Activated naive CD4-positive, alpha-beta T cell treated with anti-CD3 and anti-CD28 coated beads, Interleukin-2, amount 10 ng/mL, durations not matched to agents 7 days and 5 days (primary cell): Measurements from ENCODE around the gene TBC1D4.

ENCODE experiments used
- CTCF ChIA-PET: fragments of 350-600 bp; sonication (Branson Sonifier 250); formaldehyde crosslinking; loops from one replicate; lab custom pipeline; 2021; ENCODE audit warnings: antibody characterized with exemption; lab: Charles Lee
- DNase-seq: peaks from one replicate; pipeline ENCODE4 v3.0.0-alpha.2; 2020
- H3K27ac Mint-ChIP-seq: one replicate; pipeline ENCODE4 v1.8.0; 2021; ENCODE audit warnings: mild to moderate bottlenecking, moderate library complexity, mixed read lengths
- H3K27me3 Mint-ChIP-seq: one replicate; pipeline ENCODE4 v1.8.0; 2021; ENCODE audit warnings: mild to moderate bottlenecking, mixed read lengths
- H3K36me3 Mint-ChIP-seq: one replicate; pipeline ENCODE4 v1.8.0; 2021; ENCODE audit warnings: mixed read lengths
- H3K4me1 Mint-ChIP-seq: one replicate; pipeline ENCODE4 v1.8.0; 2021; ENCODE audit warnings: mixed read lengths
- H3K4me3 Mint-ChIP-seq: one replicate; pipeline ENCODE4 v1.8.0; 2021; ENCODE audit warnings: mild to moderate bottlenecking, moderate library complexity, mixed read lengths
- H3K9me3 Mint-ChIP-seq: one replicate; pipeline ENCODE4 v1.8.0; 2021; ENCODE audit warnings: mixed read lengths

TBC1D4 gene

DNA sequence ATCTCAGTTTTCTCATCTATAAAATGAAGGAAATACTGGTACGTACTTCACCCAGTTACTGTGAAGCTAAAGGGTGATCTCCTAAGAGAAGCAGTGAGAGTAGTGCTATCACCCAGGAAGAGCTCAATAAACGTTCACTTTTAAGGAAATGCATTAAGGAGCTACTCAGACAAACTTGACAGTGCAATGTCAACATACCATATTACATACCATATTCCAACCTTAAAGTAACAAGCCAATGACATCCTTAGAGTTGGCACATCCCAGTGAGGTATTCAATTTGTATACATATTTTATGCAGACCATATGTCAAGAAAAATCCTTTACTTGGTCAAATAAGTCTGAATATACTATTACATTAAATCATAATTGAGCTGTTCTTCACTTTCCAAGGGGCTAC lies 7.0 kb downstream of the TBC1D4 start:
- Mint-ChIP-seq H3K9me3 (no peaks in the 10 kb centered on the region), H3K27me3 (peaks cover 29% of the 10 kb centered on the region), H3K4me3 (no peak overlapping the region), H3K4me1 (no peaks in the 10 kb centered on the region), H3K36me3 (no peaks in the 10 kb centered on the region), H3K27ac (no peak overlapping the region)
- DNase-seq = no peak
- CTCF ChIA-PET = no interaction called here

DNA sequence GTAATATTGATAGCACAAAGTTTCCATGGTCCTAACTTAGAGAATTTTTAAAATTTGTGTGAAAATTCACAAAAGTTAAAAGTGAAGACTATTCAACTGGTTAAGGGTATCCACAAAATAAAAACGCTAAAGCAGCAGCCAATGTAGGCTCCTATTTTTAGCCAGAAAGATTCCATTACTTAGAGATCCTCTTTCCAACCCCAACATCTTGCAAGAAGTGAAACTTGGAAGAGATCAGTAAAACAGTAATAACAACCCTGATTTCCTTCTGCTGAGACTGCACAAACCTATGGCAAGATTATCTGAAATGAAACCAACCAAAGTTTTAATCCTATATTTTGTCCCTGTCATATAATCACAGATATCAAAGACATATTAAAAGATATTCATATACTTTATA lies 8.5 kb downstream of the TBC1D4 start:
- Mint-ChIP-seq H3K27ac (no peak overlapping the region), H3K4me3 (no peak overlapping the region), H3K4me1 (no peaks in the 10 kb centered on the region), H3K27me3 (peaks cover 15% of the 10 kb centered on the region), H3K36me3 (no peaks in the 10 kb centered on the region), H3K9me3 (no peaks in the 10 kb centered on the region)
- CTCF ChIA-PET = no interaction called here
- no peak for DNase-seq

DNA sequence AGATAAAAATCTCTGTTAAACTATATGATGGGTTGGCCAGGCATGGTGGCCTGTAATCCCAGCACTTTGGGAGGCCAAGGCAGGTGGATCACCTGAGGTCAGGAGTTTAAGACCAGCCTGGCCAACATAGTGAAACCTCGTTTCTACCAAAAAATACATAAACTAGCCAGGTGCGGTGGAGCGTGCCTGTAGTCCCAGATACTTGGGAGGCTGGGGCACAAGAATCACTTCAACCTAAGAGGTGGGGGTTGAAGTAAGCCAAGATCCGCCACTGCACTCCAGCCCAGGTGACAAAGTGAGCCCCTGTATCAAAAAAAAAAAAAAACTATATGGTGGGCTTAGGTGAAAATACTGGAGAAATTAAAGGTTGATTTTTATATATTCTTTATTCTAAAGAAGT lies 11.3 kb downstream of the TBC1D4 start:
- Mint-ChIP-seq H3K36me3 (no peaks in the 10 kb centered on the region), H3K9me3 (no peaks in the 10 kb centered on the region), H3K4me1 (no peaks in the 10 kb centered on the region), H3K27ac (no peak overlapping the region), H3K4me3 (no peak overlapping the region), H3K27me3 (no peaks in the 10 kb centered on the region)
- CTCF ChIA-PET = no interaction called here
- no peak for DNase-seq

DNA sequence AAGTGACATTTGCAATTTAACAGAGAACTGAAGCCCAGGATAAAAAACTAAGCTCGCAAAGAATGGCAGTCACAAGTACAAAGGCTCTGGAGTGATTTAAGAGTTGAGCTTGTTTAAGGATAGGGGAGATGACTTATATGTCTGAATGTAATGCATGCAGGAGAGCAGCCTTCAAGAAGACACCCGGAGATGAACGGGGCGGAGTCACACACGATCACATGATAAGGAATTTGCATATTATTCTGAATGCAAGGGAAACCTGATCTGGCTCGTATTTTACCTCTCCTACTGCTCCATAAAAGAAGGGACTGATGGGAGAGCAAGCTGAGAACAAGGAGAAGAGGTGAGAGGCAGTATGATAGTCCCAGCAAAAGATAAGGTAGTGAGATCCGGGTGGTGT lies 12.9 kb downstream of the TBC1D4 start:
- Mint-ChIP-seq H3K27me3 (no peaks in the 10 kb centered on the region), H3K27ac (no peak overlapping the region), H3K9me3 (no peaks in the 10 kb centered on the region), H3K4me1 (no peaks in the 10 kb centered on the region), H3K36me3 (no peaks in the 10 kb centered on the region), H3K4me3 (no peak overlapping the region)
- DNase-seq = no peak
- CTCF ChIA-PET = interaction anchor here (1.1 kb wide), 1 partner anchor 13 kb away, joined by 3 read pairs; the partner anchor contains the start of gene TBC1D4

DNA sequence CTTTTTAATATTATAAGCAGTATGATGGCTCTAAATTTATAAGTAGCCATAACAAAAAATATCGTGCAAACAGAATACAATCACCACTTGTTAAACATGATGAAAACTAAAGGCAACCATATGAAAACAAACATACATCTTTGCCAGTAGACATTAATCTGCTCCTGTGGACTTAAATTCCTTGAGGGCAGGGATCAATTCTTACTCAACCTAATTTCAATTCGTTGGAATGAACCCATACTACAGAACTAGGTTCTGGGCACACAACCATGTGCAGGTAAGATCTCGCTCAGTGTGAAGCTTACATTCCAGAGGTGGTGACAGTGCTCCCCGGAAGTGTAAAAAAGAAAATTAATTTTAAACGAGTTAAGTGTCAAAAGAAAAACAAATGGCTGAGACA lies 13.4 kb downstream of the TBC1D4 start:
- CTCF ChIA-PET = interaction anchor here (1.1 kb wide), 1 partner anchor 14 kb away, joined by 3 read pairs; the partner anchor contains the start of gene TBC1D4
- Mint-ChIP-seq H3K4me3 (no peak overlapping the region), H3K27ac (no peak overlapping the region), H3K27me3 (no peaks in the 10 kb centered on the region), H3K9me3 (no peaks in the 10 kb centered on the region), H3K4me1 (no peaks in the 10 kb centered on the region), H3K36me3 (no peaks in the 10 kb centered on the region)
- no peak for DNase-seq

DNA sequence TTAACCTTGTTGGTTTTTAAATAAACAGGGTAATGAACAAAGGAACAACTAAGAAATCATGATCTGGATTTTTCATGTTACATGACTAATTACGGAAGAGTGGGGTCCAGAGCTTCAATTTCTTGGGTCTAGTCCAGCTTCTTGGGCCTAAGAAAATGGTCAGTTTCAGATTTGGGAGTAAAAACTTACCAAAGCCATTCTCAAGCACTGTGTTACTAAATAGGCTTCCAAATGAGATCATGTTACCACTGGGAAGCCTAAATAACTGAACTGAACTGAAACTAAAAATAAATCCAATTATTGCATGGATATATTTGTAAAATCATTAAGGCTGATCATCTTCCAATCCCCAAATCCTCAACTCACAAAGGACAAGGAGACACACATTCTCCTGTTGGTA lies 13.9 kb downstream of the TBC1D4 start:
- no peak overlapping the region for H3K4me3 Mint-ChIP-seq
- H3K27me3 Mint-ChIP-seq = no peaks in the 10 kb centered on the region
- H3K27ac Mint-ChIP-seq = no peak overlapping the region
- no peak for DNase-seq
- no peaks in the 10 kb centered on the region for H3K4me1 Mint-ChIP-seq
- H3K9me3 Mint-ChIP-seq = no peaks in the 10 kb centered on the region
- H3K36me3 Mint-ChIP-seq = no peaks in the 10 kb centered on the region
- CTCF ChIA-PET = interaction anchor here (1.1 kb wide), 1 partner anchor 14 kb away, joined by 3 read pairs; the partner anchor contains the start of gene TBC1D4

DNA sequence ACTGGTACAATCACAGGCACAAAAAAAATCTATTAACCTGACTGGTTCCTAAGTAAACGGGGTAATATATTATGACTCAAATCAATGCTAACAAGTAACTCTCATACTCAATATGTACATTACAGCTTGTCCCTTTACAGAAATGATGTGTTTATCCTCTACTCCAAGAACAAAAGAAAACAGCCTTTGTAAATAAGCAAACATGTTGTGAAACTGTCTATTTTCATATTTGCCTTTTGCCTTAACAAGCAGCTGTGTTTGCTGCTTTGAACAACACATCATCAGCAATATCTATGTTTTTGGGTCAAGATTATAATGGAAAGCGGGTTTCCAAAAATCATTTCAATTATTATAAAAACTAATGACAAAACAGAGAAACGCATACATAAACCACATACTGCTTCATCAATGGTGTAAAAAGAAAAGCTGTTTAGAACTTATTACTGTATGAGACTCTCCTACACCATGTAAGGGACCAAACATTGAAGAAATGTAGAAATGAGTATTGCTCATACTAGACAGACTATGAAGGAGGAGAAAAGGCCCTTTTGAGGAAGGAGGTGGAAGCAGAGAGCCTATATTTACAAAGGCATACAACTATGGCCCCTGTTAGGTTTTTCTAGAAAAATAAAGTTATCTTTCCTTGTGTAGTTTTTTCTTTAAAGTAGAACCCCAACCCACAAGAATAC lies 14.8 kb downstream of the TBC1D4 start:
- DNase-seq = no peak
- Mint-ChIP-seq H3K9me3 (no peaks in the 10 kb centered on the region), H3K4me3 (no peak overlapping the region), H3K36me3 (no peaks in the 10 kb centered on the region), H3K4me1 (no peaks in the 10 kb centered on the region), H3K27me3 (no peaks in the 10 kb centered on the region), H3K27ac (no peak overlapping the region)
- CTCF ChIA-PET = no interaction called here

DNA sequence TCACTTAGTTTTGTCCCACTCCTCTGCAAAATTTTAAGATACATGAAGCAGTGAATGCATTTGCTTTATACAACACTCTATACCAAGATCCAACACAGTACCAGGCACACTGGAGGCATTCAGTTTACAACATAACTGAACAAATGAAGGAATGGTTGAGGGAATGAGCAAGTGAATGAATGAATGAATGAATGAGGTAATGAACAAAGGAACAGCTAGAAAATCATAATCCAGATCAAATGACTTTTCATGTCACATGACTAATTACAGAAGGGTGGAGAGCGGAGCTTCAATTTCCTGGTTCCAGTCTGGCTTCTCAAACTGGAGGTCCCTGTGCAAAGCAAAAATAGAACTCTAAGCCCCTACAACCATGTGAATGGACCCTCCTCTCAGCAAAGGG lies 16.7 kb downstream of the TBC1D4 start:
- H3K36me3 Mint-ChIP-seq = no peaks in the 10 kb centered on the region
- H3K4me3 Mint-ChIP-seq = no peak overlapping the region
- H3K27me3 Mint-ChIP-seq = peaks cover 3% of the 10 kb centered on the region
- no peaks in the 10 kb centered on the region for H3K4me1 Mint-ChIP-seq
- no peak for DNase-seq
- no peak overlapping the region for H3K27ac Mint-ChIP-seq
- H3K9me3 Mint-ChIP-seq = no peaks in the 10 kb centered on the region
- CTCF ChIA-PET = no interaction called here

DNA sequence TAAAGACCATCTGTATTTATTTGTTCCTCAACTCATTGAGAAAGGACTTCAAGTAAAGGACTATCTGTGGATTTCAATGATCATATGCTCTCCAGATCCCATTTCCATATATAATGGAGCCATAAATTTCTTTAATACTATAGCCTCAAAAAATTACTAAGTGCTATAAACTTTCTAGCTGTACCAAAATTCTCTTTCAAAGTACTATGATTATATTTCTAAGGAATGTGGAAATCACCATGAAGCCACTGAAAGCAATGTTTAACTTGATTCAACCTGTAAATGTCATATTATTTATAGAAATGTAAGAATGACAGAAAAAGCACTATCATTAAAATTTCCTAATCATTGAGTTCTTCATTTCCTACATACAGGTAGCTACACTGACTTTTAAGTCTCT lies 20.7 kb downstream of the TBC1D4 start:
- H3K4me1 Mint-ChIP-seq = no peaks in the 10 kb centered on the region
- DNase-seq = no peak
- H3K27me3 Mint-ChIP-seq = peaks cover 3% of the 10 kb centered on the region
- no peak overlapping the region for H3K27ac Mint-ChIP-seq
- H3K36me3 Mint-ChIP-seq = no peaks in the 10 kb centered on the region
- no peak overlapping the region for H3K4me3 Mint-ChIP-seq
- no peaks in the 10 kb centered on the region for H3K9me3 Mint-ChIP-seq
- CTCF ChIA-PET = no interaction called here

DNA sequence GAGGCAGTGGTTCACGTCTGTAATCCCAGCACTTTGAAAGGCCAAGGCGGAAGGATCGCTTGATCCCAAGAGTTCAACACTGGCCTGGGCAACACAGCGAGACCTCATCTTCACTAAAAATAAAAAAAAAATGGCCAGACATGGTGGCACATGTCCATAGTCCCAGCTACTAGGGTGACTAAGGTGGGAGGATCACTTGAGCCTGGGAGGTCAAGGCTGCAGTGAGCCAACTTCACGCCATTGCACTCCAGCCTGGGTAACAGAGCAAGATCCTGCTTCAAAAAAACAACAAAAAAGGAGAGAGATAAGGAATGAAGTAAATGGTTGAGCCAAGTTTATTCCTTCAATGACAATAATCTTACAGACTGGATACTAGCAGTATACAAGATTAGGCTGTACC lies 21.3 kb downstream of the TBC1D4 start:
- CTCF ChIA-PET = no interaction called here
- DNase-seq = no peak
- H3K4me1 Mint-ChIP-seq = no peaks in the 10 kb centered on the region
- H3K27me3 Mint-ChIP-seq = peaks cover 3% of the 10 kb centered on the region
- H3K27ac Mint-ChIP-seq = no peak overlapping the region
- H3K36me3 Mint-ChIP-seq = no peaks in the 10 kb centered on the region
- H3K9me3 Mint-ChIP-seq = no peaks in the 10 kb centered on the region
- no peak overlapping the region for H3K4me3 Mint-ChIP-seq

DNA sequence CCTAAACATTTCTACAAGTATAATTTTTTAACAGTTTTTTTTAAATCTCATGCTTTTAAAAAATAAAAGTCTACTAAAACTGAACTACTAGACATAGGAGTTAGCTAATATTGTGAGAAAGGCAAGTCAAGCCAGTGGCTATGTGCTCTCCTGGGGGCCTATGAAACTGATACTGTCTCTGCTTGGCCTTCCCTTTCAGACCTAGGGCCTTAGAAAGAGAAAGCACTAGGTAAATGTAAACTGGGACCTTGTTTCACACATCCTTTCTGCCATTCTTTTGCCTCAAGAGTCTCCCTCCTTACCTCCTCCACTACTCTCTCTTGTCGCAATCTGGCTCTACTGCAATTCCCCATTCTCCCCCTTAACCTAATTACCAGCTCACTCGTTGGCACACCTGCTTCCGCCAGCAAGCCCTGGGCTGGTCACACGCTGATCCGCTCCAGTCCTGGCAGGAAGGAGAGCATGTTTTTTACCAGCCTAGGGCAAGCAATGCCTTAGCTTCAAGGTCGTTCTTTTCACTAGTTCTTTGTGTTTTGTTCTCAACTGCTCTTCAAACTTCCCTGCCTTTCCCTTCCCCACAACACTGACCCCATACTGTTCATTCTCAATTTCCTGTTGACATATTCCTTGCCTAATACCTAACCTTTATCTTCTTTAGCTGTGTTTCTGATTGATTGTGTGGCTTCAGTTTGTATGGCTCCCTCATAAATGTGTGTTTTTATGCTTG lies 23.1 kb downstream of the TBC1D4 start:
- H3K27me3 Mint-ChIP-seq = peaks cover 5% of the 10 kb centered on the region
- DNase-seq = no peak
- no peaks in the 10 kb centered on the region for H3K9me3 Mint-ChIP-seq
- no peaks in the 10 kb centered on the region for H3K36me3 Mint-ChIP-seq
- CTCF ChIA-PET = no interaction called here
- no peaks in the 10 kb centered on the region for H3K4me1 Mint-ChIP-seq
- no peak overlapping the region for H3K27ac Mint-ChIP-seq
- H3K4me3 Mint-ChIP-seq = no peak overlapping the region

DNA sequence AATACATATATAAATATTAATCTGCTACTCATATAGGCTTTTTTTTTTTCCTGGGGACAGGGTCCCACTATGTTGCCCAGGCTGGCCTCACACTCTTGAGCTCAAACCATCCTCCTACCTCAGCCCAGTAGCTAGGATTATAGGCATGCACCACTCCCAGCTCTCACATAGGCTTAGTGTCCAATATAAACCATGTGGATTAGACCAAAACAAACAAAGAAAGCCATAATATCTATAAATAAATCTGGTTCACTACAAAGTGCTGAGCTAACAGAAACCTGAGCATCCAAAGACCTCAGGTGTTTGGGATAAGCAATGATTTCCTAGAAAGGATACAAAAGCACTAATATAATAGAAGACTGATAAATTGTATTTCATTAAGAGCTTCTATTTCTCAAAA lies 26.0 kb downstream of the TBC1D4 start:
- H3K27me3 Mint-ChIP-seq = peaks cover 7% of the 10 kb centered on the region
- no peak overlapping the region for H3K4me3 Mint-ChIP-seq
- H3K4me1 Mint-ChIP-seq = no peaks in the 10 kb centered on the region
- no peak overlapping the region for H3K27ac Mint-ChIP-seq
- no peaks in the 10 kb centered on the region for H3K9me3 Mint-ChIP-seq
- no peaks in the 10 kb centered on the region for H3K36me3 Mint-ChIP-seq
- CTCF ChIA-PET = no interaction called here
- DNase-seq = no peak

DNA sequence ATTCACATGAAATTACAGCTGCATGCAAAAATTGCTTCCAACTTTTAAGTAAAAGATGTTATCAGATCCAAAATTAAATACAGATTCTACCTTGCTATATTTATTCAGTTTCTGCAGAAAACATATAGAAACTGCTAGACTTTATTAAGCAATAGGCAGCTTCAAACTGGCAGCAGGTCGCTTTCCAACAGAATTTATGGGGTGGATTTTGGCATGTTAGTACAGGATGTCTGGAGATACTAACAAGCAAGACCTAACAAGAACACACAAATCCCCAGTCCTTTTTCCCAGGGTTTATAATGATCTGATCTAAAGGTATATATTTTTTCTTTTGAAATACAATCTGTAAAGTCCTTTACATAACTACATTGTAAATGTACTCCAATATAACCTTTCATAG lies 27.5 kb downstream of the TBC1D4 start:
- Mint-ChIP-seq H3K9me3 (no peaks in the 10 kb centered on the region), H3K4me1 (no peaks in the 10 kb centered on the region), H3K4me3 (no peak overlapping the region), H3K27me3 (peaks cover 4% of the 10 kb centered on the region), H3K27ac (no peak overlapping the region), H3K36me3 (no peaks in the 10 kb centered on the region)
- CTCF ChIA-PET = no interaction called here
- DNase-seq = no peak

DNA sequence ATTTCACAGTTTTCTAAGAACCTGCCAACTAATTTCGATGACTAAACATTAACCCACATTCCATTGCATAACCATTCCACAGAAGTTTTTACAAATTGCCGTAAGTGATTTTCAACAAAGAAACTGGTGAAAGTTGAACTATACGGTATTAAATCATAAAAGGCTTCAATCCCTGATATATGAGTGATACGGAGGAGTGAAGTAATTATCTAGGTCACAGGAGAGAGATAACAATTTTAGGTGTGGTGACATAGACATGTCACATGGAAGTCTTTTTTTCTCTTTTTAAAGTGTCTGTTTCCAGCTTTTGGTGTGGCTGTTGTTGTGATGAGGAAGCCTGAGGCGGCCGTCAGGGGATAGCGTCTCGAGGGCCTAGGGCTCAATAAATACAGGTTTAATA lies 29.4 kb downstream of the TBC1D4 start:
- H3K4me1 Mint-ChIP-seq = no peaks in the 10 kb centered on the region
- no peak overlapping the region for H3K4me3 Mint-ChIP-seq
- no peak overlapping the region for H3K27ac Mint-ChIP-seq
- no peaks in the 10 kb centered on the region for H3K9me3 Mint-ChIP-seq
- H3K27me3 Mint-ChIP-seq = peaks cover 4% of the 10 kb centered on the region
- CTCF ChIA-PET = no interaction called here
- H3K36me3 Mint-ChIP-seq = no peaks in the 10 kb centered on the region
- no peak for DNase-seq

DNA sequence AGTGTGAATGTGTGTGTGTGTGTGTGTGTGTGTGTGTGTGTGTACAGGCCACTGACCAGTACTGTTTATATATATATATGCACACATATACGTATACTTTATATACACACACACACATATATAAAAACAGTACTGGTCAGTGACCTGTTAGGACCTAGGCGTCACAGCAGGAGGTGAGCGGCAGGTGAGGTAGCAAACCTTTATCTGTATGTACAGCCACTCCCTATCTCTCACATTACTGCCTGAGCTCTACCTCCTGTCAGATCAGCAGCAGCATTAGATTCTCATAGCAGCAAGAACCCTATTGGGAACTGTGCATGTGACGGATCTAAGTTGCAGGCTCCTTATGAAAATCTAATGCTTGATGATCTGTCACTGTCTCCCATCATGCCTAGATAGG lies 34.5 kb downstream of the TBC1D4 start:
- no peaks in the 10 kb centered on the region for H3K9me3 Mint-ChIP-seq

More for the DNA sequence above, 34.5 kb downstream of the TBC1D4 start:
- Mint-ChIP-seq H3K27ac (no peak overlapping the region), H3K27me3 (peaks cover 5% of the 10 kb centered on the region), H3K36me3 (no peaks in the 10 kb centered on the region), H3K4me1 (no peaks in the 10 kb centered on the region), H3K4me3 (no peak overlapping the region)
- DNase-seq = no peak
- CTCF ChIA-PET = no interaction called here
